Skin epidermis (tissue), 12 donors: ENCODE data around the gene DUS1L.

Experiments
- H3K27ac ChIP-seq, 21 experiments: fragments of 200-600 bp; sonication (generic) in 11 of 21; one replicate each; pipeline ENCODE4 v1.5.0; 2020; ENCODE audit warnings: mild to moderate bottlenecking in 3 of 21, inconsistent platforms in 2 of 21, moderate library complexity in 2 of 21
- H3K4me3 ChIP-seq, 7 experiments: fragments of 200-600 bp; sonication (generic) in 2 of 7; one replicate each; pipeline ENCODE4 v1.5.0; 2020; ENCODE audit warnings: inconsistent platforms in 2 of 7, mild to moderate bottlenecking in 2 of 7, moderate library complexity in 1 of 7

DUS1L gene

DNA sequence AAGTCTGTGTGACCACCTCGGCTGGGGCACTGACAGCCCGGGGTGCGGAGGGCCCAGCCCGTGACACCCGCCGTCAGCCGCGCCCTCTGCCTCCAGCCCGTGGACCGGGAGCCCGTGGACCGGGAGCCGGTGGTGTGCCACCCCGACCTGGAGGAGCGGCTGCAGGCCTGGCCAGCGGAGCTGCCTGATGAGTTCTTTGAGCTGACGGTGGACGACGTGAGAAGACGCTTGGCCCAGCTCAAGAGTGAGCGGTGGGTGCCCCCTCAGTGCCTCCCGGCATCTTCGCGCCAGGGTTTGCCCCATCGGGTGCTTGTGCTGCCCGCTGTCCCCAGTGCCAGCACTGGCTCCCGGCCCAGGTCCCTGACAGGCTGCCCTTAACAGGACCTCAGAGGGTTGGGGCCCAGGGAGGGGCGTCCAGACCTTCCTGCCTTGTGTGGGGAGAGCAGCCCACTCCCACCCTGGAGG lies 56.6 kb downstream of the DUS1L start:
- no peak overlapping the region for H3K27ac ChIP-seq
- H3K4me3 ChIP-seq = no peak overlapping the region

DNA sequence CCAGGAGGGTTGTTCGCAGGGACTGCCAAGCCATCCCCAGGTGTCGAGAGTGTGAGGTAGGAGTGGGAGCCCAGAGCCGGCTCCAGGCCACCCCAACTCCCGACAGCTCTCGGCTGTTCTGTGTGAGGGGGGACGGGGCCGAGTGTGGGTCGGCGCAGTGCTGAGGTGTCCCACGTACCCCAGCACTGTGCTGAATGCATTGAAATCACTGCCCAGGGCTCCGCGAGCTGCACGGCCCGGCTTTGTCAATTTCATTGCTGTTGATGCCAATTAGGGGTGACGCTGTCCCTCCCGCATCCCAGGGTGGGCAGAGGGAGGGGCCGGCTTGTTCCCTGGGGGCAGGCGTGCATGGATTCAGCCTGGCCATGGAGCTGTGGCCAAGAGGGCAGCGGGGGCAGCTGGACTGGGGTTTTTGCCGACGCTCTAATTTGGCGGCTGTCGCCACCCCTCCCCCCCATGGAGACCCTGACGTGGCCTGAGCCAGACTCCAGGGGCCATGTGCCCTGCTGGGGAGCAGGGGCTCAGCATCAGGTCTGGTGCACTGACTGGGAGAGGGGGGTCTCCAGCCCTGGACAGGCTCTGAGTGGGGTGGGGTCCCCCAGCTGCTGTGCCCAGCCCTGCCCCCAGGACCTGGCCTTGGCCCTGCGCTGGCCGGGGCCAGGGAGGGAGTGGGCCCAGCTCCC lies 57.2 kb downstream of the DUS1L start:
- Histone ChIP-seq H3K4me3 (no peak overlapping the region), H3K27ac (no peak overlapping the region)
